IMR-90 (cell line): ENCODE data around the gene TTI1. TPM values are rescaled to one million over a fixed set of nuclear protein-coding genes. Genes with fewer than 3 reads are reported as not detected.

Experiments
- ATAC-seq: fragments of 200-7000 bp; cut with Tn5 transposase; 2 replicates; pipeline ENCODE4 v1.9.1; 2020; ENCODE audit warnings: low read depth, mild to moderate bottlenecking, moderate library complexity
- BruUV-seq: library from RNA; stranded (reverse); fragments of 400-500 nt; replicated peaks from 2 replicates; lab custom pipeline; 2021; lab: Mats Ljungman, UMichigan
- CTCF ChIA-PET: fragments of 300-600 bp; formaldehyde crosslinking; extraction: SDS; loops from one replicate; lab custom pipeline; 2021; ENCODE audit warnings: antibody characterized with exemption; lab: Yijun Ruan, JAX
- POLR2A ChIA-PET: fragments of 300-600 bp; sonication (Branson Sonifier 250); formaldehyde crosslinking; loops from one replicate; lab custom pipeline; 2022; ENCODE audit warnings: antibody characterized with exemption; ENCODE audit not compliant: unreplicated experiment; lab: Charles Lee
- DNase-seq: peaks from one replicate; pipeline ENCODE4 v3.0.0; 2013
- H2AFZ ChIP-seq: replicated peaks from 2 replicates; pipeline ENCODE3; 2013; ENCODE audit warnings: low read length, mild to moderate bottlenecking; ENCODE audit not compliant: poor library complexity
- H2AK5ac ChIP-seq: 2 replicates; pipeline ENCODE4 v1.6.1; 2013; ENCODE audit warnings: low read depth, low read length, inconsistent platforms
- H2AK9ac ChIP-seq: replicated peaks from 2 replicates; pipeline ENCODE3; 2013; ENCODE audit warnings: mild to moderate bottlenecking, low read depth, low read length, moderate library complexity; ENCODE audit not compliant: poor library complexity
- H2BK120ac ChIP-seq: 2 replicates; pipeline ENCODE4 v1.6.1; 2013; ENCODE audit warnings: low read depth, low read length, inconsistent platforms
- H2BK15ac ChIP-seq: 3 replicates; pipeline ENCODE4 v1.6.1; 2013; ENCODE audit warnings: low read depth, low read length, inconsistent platforms
- H2BK20ac ChIP-seq: 2 replicates; pipeline ENCODE4 v1.6.1; 2013; ENCODE audit warnings: low read depth, mild to moderate bottlenecking, inconsistent platforms, low read length, moderate library complexity
- H2BK5ac ChIP-seq: 2 replicates; pipeline ENCODE4 v1.6.1; 2013; ENCODE audit warnings: mild to moderate bottlenecking, low read depth, low read length, inconsistent platforms; ENCODE audit not compliant: poor library complexity, severe bottlenecking
- H3K14ac ChIP-seq: replicated peaks from 2 replicates; pipeline ENCODE4 v1.6.1; 2013; ENCODE audit warnings: low read depth, low read length, inconsistent platforms
- H3K18ac ChIP-seq: 2 replicates; pipeline ENCODE4 v1.6.1; 2013; ENCODE audit warnings: low read depth, low read length, control low read depth
- H3K23ac ChIP-seq: 2 replicates; pipeline ENCODE4 v1.6.1; 2013; ENCODE audit warnings: low read depth, low read length, inconsistent platforms
- H3K27ac ChIP-seq: 2 replicates; pipeline ENCODE4 v1.5.1; 2013; ENCODE audit warnings: mild to moderate bottlenecking, control low read depth, low read length; ENCODE audit not compliant: insufficient read depth
- H3K27me3 ChIP-seq: 2 replicates; pipeline ENCODE4 v1.6.1; 2013; ENCODE audit warnings: low read length; ENCODE audit not compliant: control insufficient read depth, insufficient read depth
- H3K36me3 ChIP-seq: 2 replicates; pipeline ENCODE4 v1.6.1; 2013; ENCODE audit warnings: low read length, mixed read lengths; ENCODE audit not compliant: control insufficient read depth, insufficient read depth
- H3K4ac ChIP-seq: 2 replicates; pipeline ENCODE4 v1.6.1; 2013; ENCODE audit warnings: low read depth, low read length, inconsistent platforms
- H3K4me1 ChIP-seq: 2 replicates; pipeline ENCODE4 v1.6.1; 2013; ENCODE audit warnings: low read length, mixed read lengths; ENCODE audit not compliant: control insufficient read depth, insufficient read depth
- H3K4me2 ChIP-seq: 2 replicates; pipeline ENCODE4 v1.6.1; 2013; ENCODE audit warnings: low read depth, mild to moderate bottlenecking, control low read depth, low read length, moderate library complexity
- H3K4me3 ChIP-seq: 2 replicates; pipeline ENCODE4 v1.5.1; 2013; ENCODE audit warnings: low read depth, mild to moderate bottlenecking, control low read depth, low read length, moderate library complexity; ENCODE audit not compliant: insufficient read depth
- H3K56ac ChIP-seq: 2 replicates; pipeline ENCODE4 v1.6.1; 2013; ENCODE audit warnings: low read length, inconsistent platforms; ENCODE audit not compliant: insufficient read depth; ENCODE audit errors: extremely low read depth
- H3K79me1 ChIP-seq, 2 experiments: 2 replicates each; pipeline ENCODE4 v1.6.1; 2013; ENCODE audit warnings: low read length in 2 of 2, inconsistent platforms in 1 of 2, low read depth in 1 of 2
- H3K9ac ChIP-seq: 2 replicates; pipeline ENCODE4 v1.6.1; 2013; ENCODE audit warnings: low read depth, low read length, control low read depth
- H3K9me1 ChIP-seq: 2 replicates; pipeline ENCODE4 v1.6.1; 2013; ENCODE audit warnings: low read length, inconsistent platforms; ENCODE audit not compliant: insufficient read depth
- H3K9me3 ChIP-seq: 2 replicates; pipeline ENCODE4 v1.6.1; 2013; ENCODE audit warnings: low read length; ENCODE audit not compliant: control insufficient read depth, insufficient read depth
- H4K20me1 ChIP-seq: 2 replicates; pipeline ENCODE4 v1.6.1; 2013; ENCODE audit warnings: low read length, inconsistent platforms; ENCODE audit not compliant: insufficient read depth
- H4K5ac ChIP-seq: 2 replicates; pipeline ENCODE4 v1.6.1; 2013; ENCODE audit warnings: mild to moderate bottlenecking, low read depth, low read length, control low read depth
- H4K8ac ChIP-seq, 2 experiments: 2 replicates each; pipeline ENCODE4 v1.6.1; 2013; ENCODE audit warnings: low read depth in 2 of 2, low read length in 2 of 2, control low read depth in 1 of 2, inconsistent platforms in 1 of 2
- H4K91ac ChIP-seq: 2 replicates; pipeline ENCODE4 v1.6.1; 2013; ENCODE audit warnings: low read depth, low read length, inconsistent platforms; ENCODE audit not compliant: insufficient read depth
- BHLHE40 ChIP-seq: fragments of 150-350 bp; IDR thresholded peaks from 2 replicates; pipeline ENCODE4 v1.6.1; 2016; ENCODE audit warnings: mild to moderate bottlenecking, low read depth, low read length
- CEBPB ChIP-seq: IDR thresholded peaks from 2 replicates; pipeline ENCODE4 v1.6.1; 2012; ENCODE audit warnings: low read depth, low read length, improper control_type of control experiment
- CHD1 ChIP-seq: IDR thresholded peaks from 2 replicates; pipeline ENCODE4 v1.6.1; 2012; ENCODE audit warnings: low read depth, low read length, improper control_type of control experiment
- ELK1 ChIP-seq: fragments of 150-350 bp; IDR thresholded peaks from 2 replicates; pipeline ENCODE4 v1.6.1; 2016; ENCODE audit warnings: low read depth, mild to moderate bottlenecking, low read length, moderate library complexity, borderline replicate concordance
- FOS ChIP-seq: fragments of 150-350 bp; IDR thresholded peaks from 2 replicates; pipeline ENCODE4 v1.6.1; 2016; ENCODE audit warnings: low read depth, low read length
- MAFK ChIP-seq: IDR thresholded peaks from 2 replicates; pipeline ENCODE4 v1.6.1; 2012; ENCODE audit warnings: low read depth, low read length, improper control_type of control experiment
- MAZ ChIP-seq: IDR thresholded peaks from 2 replicates; pipeline ENCODE4 v1.6.1; 2012; ENCODE audit warnings: low read depth, mild to moderate bottlenecking, low read length, improper control_type of control experiment, moderate library complexity, borderline replicate concordance
- MXI1 ChIP-seq: IDR thresholded peaks from 2 replicates; pipeline ENCODE4 v1.6.1; 2012; ENCODE audit warnings: low read depth, mild to moderate bottlenecking, low read length, moderate library complexity, borderline replicate concordance
- NFE2L2 ChIP-seq: fragments of 150-350 bp; IDR thresholded peaks from 2 replicates; pipeline ENCODE4 v1.6.1; 2016; ENCODE audit warnings: low read depth, mild to moderate bottlenecking, low read length
- POLR2A ChIP-seq: IDR thresholded peaks from 2 replicates; pipeline ENCODE4 v1.6.1; 2012; ENCODE audit warnings: mild to moderate bottlenecking, low read depth, low read length
- RAD21 ChIP-seq: IDR thresholded peaks from 2 replicates; pipeline ENCODE4 v1.6.1; 2012; ENCODE audit warnings: low read length, improper control_type of control experiment
- RCOR1 ChIP-seq: IDR thresholded peaks from 2 replicates; pipeline ENCODE4 v1.6.1; 2012; ENCODE audit warnings: mild to moderate bottlenecking, low read length, improper control_type of control experiment; ENCODE audit not compliant: insufficient replicate concordance
- RFX5 ChIP-seq: IDR thresholded peaks from 2 replicates; pipeline ENCODE4 v1.8.0; 2012; ENCODE audit warnings: low read depth, mild to moderate bottlenecking, low read length, moderate library complexity
- SMC3 ChIP-seq: fragments of 150-350 bp; IDR thresholded peaks from 2 replicates; pipeline ENCODE4 v1.6.1; 2016; ENCODE audit warnings: low read depth, mild to moderate bottlenecking, antibody characterized with exemption, low read length, moderate library complexity
- WGBS, 2 experiments: methylation state at CpG; one replicate each; pipeline versions ENCODE4 v1.1.5 to v1.1.7; 2013; ENCODE audit warnings: missing lambda C conversion rate in 2 of 2; ENCODE audit not compliant: insufficient read length in 1 of 2; ENCODE audit errors: extremely low coverage in 2 of 2; 5-methylcytosine and 5-hydroxymethylcytosine counted together
- dilution Hi-C: fragments of 300-500 bp; cut with HindIII; formaldehyde crosslinking; loops from one replicate; pipeline ENCODE4 v1.14.3; 2018; ENCODE audit warnings: low sequenced_read_pairs; ENCODE audit not compliant: unreplicated experiment
- in situ Hi-C: fragments of 300-500 bp; cut with MboI; formaldehyde crosslinking; loops from 3 replicates; pipeline ENCODE4 v1.14.3; 2019; ENCODE audit warnings: low sequenced_read_pairs, inconsistent platforms, mixed read lengths
- intact Hi-C: fragments of 100-400 bp; cut with micrococcal nuclease; formaldehyde crosslinking; loops from 2 replicates; pipeline ENCODE4 v1.10.0; 2022
- polyA plus RNA-seq, 3 experiments: library from polyadenylated mRNA; depleted of rRNA; stranded (reverse); fragments of >200 nt; gene quantifications; 2 replicates each; pipeline ENCODE4 v1.2.3, GENCODE V29; 2012; ENCODE audit warnings: low replicate concordance in 1 of 3
- total RNA-seq: library from RNA; depleted of rRNA; stranded (reverse); fragments of >200 nt; gene quantifications from 2 replicates; pipeline ENCODE4 v1.2.3, GENCODE V29; 2012
- TF ChIP-seq, protein P1 (sequence below): fragments of 150-350 bp; IDR thresholded peaks from 2 replicates; pipeline ENCODE4 v1.6.1; 2017; ENCODE audit warnings: mild to moderate bottlenecking, antibody characterized with exemption, low read length, low read depth

The TTI1 gene
- total and polyA plus RNA-seq, 2 of the 4 experiments (the other 2 are of a cell fraction) = 12.5 to 17.6 TPM

- H2AFZ ChIP-seq = no peak overlapping the region
- H3K9me1 ChIP-seq = peaks cover 26% of the 10 kb centered on the region
- WGBS, 2 experiments = 92% methylated on average over 7 of the region's 9 CpGs; no CpG with 5 or more reads in 1 of the 2 experiments
- no peak overlapping the region for H2AK5ac ChIP-seq
- in situ Hi-C loops (no loop called here), intact Hi-C loops (loop anchor here (10.0 kb wide), 1 partner anchor 171 kb away; no protein-coding TSS in a partner anchor), dilution Hi-C loops (no loop called here)
- H3K4me1 ChIP-seq = peaks cover 29% of the 10 kb centered on the region
- H2BK120ac ChIP-seq = no peak overlapping the region
- no peak overlapping the region for H3K27ac ChIP-seq
- no peak overlapping the region for H2BK15ac ChIP-seq
- H2AK9ac ChIP-seq = no peak overlapping the region
- ChIA-PET POLR2A (no interaction called here), CTCF (interaction anchor here (0.8 kb wide), 1 partner anchor 432 kb away, joined by 4 read pairs; no protein-coding TSS in a partner anchor)
- no peak overlapping the region for H3K4me2 ChIP-seq
- no TSS peak for BruUV-seq
- no peak overlapping the region for H2BK5ac ChIP-seq
- H4K91ac ChIP-seq = no peak overlapping the region
- no peak overlapping the region for H3K14ac ChIP-seq
- peaks cover 36% of the 10 kb centered on the region for H3K36me3 ChIP-seq
- H4K5ac ChIP-seq = no peak overlapping the region
- no peaks in the 10 kb centered on the region for H3K9me3 ChIP-seq
- no peak overlapping the region for H3K23ac ChIP-seq
- H3K9ac ChIP-seq = no peak overlapping the region
- ATAC-seq = no peak
- no peak for DNase-seq
- H3K18ac ChIP-seq = no peak overlapping the region
- no peaks in the 10 kb centered on the region for H3K27me3 ChIP-seq
- H3K79me1 ChIP-seq = peaks cover 13 to 32% of the 10 kb centered on the region in 2 experiments
- H2BK20ac ChIP-seq = no peak overlapping the region
- no peak overlapping the region for H3K4ac ChIP-seq
- no peak overlapping the region for H3K56ac ChIP-seq
- H3K4me3 ChIP-seq = no peak overlapping the region
- H4K8ac ChIP-seq = no peak overlapping the region
- peaks cover 21% of the 10 kb centered on the region for H4K20me1 ChIP-seq
- TF ChIP-seq MAZ (no peak), MXI1 (no peak), NFE2L2 (no peak), RCOR1 (no peak), MAFK (no peak), ELK1 (no peak), CEBPB (no peak), BHLHE40 (no peak), CHD1 (no peak), SMC3 (no peak), RAD21 (no peak), POLR2A (no peak), RFX5 (no peak), FOS (no peak)
- TF ChIP-seq, protein P1, sequence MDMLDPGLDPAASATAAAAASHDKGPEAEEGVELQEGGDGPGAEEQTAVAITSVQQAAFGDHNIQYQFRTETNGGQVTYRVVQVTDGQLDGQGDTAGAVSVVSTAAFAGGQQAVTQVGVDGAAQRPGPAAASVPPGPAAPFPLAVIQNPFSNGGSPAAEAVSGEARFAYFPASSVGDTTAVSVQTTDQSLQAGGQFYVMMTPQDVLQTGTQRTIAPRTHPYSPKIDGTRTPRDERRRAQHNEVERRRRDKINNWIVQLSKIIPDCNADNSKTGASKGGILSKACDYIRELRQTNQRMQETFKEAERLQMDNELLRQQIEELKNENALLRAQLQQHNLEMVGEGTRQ = no peak
These were observed 37.2 kb downstream of the TTI1 start for GRCh38 chr20:37995856-37996605.
